ENCODE measurements around the gene CSTPP1.

GRCh38 chr11:47164321-47164720 lies 227.8 kb downstream of the CSTPP1 start:
- no peak for TF ChIP-seq EZH2 (IDR thresholded peaks at IDR 0.05; ENCODE audit: insufficient read depth, low read length)
- TF ChIP-seq CTCF (IDR thresholded peaks at IDR 0.05; ENCODE audit: insufficient read depth, low read depth, low read length): no peak
